Renal cortical epithelial cell (primary cell): ENCODE measurements around the gene CNOT8. TPM values are rescaled to one million over a fixed set of nuclear protein-coding genes. Genes with fewer than 3 reads are reported as not detected.
"Not testable (repeated sequence)": the region's sequence is repeated elsewhere in the genome, so short reads cannot be mapped to it uniquely, and the experiment has no call there.

Experiments
- DNase-seq: peaks from one replicate; pipeline ENCODE4 v3.0.0-alpha.2; 2011; ENCODE audit warnings: low read depth
- total RNA-seq: library from RNA; depleted of rRNA; stranded (reverse); fragments of >200 nt; gene quantifications from 2 replicates; pipeline ENCODE4 v1.2.3, GENCODE V29; 2014

Gene CNOT8
- total RNA-seq, 1 donor from 2014 or later, result 87.3 TPM

DNA sequence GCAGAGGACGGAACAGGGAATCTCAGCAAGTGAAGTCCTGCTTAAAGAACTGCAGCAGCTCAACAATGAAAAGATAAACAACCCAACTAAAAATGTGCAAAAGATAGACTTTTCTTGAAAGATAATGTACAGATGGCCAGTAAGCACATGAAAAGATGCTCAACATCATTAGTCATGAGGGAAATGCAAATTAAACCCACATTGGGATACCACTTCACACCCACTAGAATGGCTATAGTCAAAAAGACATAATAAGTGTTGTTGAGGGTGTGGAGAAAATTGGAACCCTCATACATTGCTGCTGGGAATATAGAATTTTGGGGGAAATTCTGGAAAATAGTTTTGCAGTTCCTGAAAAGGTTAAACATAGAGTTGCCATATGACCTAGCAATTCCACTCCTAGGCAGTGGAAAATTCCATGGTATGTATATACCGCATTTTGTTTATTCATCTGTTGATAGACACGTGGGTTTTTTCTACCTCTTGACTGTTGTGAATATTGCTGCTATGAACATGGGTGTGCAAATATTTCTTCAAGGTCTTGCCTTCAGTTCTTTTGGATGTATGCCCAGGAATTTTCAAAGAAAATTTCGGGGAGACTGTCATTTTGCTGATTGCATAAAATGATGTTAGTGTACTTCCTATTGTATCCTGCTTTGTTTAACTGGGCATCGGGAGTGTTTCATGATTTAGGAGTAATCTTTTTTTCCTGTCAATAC, 7.2 kb downstream of the CNOT8 start:
- no peak for DNase-seq

DNA sequence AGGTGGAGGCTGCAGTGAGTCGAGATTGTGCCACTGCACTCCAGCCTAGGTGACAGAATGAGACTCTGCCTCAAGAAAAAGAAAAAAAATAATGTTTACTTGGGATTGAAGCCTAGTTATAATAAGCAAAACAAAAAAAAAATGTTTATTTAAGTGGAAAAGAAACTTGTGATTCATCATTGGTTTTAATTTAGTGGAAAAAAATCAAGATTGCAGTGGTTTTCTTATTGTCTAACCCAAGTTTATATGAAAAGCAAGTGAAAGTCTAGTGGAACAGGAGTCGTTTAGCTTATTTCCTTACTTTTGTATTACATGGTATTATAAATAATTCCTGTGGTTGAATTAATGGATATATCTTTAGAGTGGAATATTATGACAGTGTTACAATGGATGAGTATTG, 8.4 kb downstream of the CNOT8 start:
- no peak for DNase-seq

DNA sequence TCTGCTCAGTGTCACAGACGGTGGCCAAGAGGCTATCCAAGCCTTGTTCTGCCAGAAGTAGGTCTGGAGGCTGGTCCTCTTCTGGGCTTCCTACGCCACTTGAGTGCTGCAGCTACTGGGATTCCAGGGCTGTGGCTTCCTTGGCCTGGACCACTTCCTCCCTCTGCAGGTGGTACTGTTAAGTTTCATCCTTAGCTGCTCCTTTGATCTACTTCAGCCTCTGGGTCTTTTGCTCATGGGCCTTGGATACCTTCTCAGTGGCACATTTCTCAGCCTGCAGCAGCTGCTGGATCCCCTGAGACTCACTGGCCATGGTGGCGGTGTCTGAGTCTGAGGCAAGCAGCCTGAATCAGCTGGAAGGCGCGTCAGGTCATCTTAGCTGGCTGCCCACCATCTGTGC, 10.3 kb downstream of the CNOT8 start:
- DNase-seq, result no peak

- no peak for DNase-seq
These were observed 13.3 kb downstream of the CNOT8 start for GRCh38 chr5:154871734-154872133.

DNA sequence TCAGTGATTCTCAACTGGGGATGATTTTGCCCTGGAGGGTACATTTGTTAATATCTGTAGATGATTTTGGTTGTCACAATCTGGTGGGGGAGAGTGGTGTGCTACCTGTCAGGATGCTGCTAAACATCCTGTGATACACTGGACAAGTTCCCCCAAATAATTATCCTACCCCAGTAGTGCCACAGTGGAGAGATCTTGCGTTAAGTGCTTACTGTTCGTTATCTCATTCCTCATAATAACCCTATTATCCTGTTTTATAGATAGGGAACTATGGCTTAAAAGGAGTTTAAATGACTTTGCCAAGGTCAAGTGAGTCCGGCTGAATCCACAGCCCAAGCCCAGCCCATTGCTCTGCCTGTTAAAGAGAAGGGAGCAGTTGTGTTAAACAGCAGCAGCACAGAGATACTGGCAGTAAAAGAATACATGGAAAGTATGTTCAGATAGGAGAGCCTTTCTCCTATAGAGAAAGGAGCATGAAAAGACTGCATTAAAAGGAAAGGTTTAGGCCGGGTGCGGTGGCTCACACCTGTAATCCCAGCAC, 15.4 kb downstream of the CNOT8 start:
- DNase-seq, result no peak

DNA sequence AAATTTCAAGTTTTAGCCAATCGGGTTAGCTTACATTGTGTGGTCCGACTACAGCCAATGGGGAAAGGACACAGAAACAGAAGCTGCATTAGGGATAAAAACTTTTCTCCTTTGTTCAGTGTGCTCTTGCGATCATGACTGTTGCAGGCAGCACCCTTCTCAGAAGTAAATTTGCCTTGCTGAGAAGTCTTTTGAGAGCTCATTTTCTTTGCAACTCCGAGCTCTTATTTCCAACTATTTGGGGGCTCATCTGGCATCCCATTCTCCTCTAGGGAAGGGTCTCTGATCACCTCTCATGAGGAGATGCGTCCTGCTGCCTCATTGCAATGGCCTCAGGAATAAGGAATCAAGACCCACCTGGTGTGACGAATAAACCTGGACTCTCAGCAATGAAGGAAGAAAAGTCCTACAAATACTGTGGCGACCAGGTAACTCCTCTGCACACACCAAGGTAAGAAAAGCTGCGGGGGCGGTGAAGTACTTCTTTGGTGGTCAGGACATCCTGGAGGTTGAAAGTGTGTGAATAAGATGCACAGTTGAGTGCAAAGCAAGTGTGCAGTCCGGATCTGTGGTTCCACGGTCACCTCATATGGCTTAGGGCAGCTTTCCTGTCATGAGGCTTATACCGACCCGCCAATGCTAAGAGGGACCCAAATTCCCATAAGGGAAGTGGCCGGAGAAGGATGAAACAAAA, 20.4 kb downstream of the CNOT8 start:
- no peak for DNase-seq

DNA sequence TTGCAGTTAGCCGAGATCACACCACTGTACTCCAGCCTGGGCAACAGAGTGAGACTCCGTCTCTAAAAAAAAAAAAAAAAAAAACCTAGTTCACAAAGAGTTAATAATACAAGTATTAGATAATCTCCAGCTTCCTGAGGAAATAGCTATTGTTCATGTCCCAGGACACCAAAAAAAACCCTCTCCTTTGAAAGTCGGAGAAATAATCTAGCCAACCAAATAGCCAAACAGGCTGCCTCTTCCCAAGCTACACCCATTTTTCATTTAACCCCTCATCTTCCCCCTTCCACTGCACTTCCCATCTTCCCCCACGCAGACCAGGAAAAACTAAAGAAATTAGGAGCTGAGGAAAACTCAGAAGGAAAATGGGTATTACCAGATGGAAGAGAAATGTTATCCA, 23.6 kb downstream of the CNOT8 start:
- no peak for DNase-seq

- no peak for DNase-seq
These were observed 26.0 kb downstream of the CNOT8 start for GRCh38 chr5:154884424-154884823.

- no peak for DNase-seq
These were observed 27.0 kb downstream of the CNOT8 start for GRCh38 chr5:154885439-154885838.

DNA sequence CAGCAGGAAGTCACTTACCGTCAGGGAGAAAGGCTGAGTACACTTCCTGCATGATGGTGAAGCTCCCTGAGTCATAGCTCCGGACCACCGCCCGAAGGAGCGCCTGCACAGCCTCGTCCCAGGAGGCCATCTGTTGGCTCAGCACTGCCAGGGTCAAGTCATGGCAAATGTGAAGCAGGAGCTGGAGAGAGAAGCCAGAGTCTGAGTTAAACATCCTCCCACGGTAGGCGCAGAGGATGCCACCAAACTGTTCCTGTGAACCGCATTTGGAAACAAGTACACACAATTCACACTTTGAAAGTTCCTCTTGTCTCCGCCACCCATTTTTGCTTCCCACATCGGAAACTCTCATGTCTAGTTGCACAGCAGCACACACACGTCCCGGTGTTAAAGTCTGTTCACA, 33.9 kb downstream of the CNOT8 start:
- DNase-seq, result no peak

GRCh38 chr5:154893381-154893780, 35.0 kb downstream of the CNOT8 start:
- no peak for DNase-seq

DNA sequence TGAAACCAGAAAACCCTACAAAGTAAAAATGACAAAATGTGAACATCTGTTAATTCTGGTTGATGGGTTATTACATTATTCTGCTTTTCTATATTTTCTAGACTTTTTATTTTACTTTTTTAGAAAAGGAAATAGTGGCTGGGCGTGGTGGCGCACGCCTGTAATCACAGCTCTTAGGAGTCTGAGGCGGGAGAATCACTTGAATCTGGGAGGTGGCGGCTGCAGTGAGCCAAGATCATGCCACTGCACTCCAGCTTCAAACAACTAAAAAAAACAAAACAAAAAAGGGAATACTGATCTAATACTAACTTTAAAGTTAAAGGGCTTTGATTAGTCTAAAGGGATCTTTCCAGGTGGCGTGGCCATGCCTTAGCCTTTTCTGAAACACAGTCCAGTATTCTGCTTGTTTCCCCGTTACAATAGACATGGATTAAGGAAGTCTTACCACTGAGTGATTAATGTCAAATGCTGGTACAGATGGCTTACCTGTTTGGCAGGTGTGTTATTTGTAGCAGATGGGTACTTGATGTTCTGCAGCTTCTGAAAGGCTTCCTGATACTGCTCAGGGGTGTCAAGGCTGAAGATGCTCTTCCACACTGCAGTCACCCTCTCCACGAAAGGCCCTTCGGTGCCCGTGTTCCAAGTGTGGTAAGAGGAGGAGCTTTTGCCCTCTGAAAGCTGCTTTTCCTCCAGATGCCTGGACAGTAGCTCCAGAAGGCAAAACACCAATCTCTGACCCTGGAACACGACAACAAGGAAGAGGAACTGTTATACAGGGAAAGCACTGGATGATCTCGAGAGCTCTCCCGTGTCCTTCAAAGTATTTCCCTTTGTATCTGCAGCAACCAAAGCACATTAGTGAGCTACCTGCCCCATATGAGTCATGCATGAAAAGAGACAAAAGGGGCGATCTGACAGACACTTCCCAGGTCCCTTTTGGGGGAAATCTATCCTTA, 37.5 kb downstream of the CNOT8 start:
- DNase-seq, result no peak

GRCh38 chr5:154896562-154897165, 38.2 kb downstream of the CNOT8 start:
- DNase-seq, result no peak

DNA sequence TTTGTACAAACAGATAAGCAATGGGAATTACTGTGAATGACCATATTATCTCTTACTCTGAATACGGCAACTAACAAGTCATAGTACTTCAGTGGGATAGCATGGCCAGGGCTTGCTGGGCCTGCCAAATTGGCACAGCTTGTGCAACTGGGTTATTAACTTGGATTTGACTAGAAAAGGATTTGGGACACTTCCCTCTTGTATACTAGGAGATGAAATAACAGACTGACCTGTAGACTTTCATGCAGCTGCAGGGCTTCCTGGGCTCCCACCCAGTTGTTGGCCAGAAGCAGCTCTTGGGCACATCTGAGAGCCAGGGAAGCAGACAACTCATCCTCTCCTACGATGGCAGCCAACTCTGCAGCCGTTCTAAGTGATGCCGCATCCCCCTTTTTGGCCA, 39.8 kb downstream of the CNOT8 start:
- DNase-seq, result no peak

DNA sequence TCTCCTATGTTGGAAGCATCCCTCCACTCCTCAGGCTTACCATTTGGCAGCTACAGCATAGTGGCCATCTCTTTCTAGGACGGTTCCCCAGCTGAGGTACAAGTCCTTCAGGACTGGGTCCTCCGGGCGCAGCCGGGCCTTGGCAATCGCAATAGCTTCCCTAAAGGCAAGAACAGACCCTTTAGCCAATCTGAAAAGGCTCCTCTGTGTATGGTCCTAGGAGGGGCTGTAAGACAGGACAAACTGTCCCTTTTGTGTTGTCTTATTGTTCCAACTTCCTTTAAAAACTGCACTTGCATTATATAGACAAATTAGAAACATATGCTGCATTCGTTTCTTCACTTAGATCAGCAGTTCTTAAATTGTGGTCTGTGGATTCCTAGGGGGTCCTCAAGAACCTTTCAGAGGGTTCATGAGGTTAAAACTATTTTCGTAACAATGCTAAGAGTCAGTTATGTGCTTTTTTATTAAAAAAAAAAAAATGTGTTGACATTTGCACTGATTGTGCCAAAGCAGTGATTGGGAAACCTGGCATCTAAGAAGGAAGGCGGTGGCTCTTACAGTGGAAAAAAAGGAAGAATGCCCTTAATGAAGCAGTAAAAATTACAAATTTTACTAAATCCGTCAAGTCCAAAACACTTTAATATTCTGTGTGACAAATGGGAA, 40.9 kb downstream of the CNOT8 start:
- DNase-seq, result no peak

- no peak for DNase-seq
These were observed 41.6 kb downstream of the CNOT8 start for GRCh38 chr5:154900066-154900465.

DNA sequence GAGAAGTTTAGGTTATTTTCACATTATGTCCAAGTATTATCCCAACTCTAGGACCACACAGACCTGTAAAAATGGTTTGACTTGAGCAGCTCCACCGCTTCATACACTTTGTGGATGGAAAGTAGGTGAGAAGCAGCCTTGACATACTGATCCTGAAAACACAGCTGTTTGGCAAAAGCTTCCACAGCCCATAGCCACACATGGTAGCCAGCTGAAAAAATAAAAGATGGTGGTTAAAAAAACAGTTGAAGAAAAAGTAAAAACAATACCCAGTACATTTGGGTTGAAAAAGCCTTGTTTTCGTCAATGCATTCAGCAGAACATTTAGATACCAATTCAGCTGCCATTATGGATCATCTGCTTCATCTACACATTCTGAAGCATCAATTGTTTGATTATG, 42.8 kb downstream of the CNOT8 start:
- DNase-seq, result no peak

DNA sequence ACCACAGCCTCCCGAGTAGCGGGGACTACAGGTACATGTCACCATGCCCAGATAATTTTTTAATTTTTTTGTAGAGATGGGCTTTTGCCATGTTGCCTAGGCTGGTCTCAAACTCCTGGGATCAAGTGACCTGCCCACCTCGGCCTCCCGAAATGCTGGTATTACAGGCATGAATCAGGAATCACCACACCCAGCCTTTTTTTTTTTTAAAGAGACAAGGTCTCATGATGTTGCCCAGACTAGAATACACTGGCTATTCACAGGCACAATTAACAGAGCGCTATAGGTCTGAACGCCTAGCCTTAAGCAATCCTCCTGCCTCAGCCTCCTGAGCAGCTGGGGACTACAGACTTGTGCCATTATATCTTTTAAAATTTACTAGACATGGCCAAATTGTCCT, 43.5 kb downstream of the CNOT8 start:
- DNase-seq, result no peak

DNA sequence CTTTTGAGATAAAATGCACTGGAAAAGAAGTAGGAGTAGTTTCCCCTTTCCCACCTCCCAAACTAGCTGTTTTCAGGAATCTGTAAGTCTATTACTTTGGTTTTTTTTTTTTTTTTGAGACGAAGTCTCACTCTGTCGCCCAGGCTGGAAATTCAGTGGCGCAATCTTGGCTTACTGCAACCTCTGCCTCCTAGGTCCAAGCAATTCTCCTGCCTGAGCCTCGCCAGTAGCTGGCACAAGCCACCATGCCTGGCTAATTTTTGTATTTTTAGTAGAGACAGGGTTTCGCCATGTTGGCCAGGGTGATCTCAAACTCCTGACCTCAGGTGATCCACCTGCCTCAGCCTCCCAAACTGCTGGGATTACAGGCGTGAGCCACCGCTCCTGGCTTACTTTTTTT, 47.2 kb downstream of the CNOT8 start:
- not testable (repeated sequence) for DNase-seq

DNA sequence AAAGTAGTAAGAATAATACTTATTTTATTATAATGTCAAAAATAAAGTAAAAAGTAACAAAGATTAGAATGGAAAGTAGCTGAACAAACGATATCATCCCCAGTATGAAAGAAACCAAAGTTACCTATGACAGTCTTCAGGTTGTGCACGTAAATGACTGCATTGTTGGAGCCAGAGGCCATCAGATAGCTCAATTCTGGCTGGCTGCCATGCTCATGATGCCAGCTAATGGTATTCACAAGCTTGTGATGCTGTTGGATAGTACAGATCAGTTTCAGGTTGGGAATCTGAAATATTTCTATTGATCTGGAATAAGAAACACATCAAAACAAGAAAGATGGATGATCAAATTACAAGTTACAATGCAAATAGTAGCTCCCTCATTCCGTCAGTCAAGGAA, 58.4 kb downstream of the CNOT8 start:
- DNase-seq, result no peak

- no peak for DNase-seq
These were observed 59.3 kb downstream of the CNOT8 start for GRCh38 chr5:154917757-154918156.
